GM19455 (cell line): ENCODE measurements around the gene APBA1.
A peak's percentile ranks its signal among the peaks of the same experiment; 100 is the strongest.

Experiments used
- ATAC-seq: cut with Tn5 transposase; IDR thresholded peaks from one replicate; pipeline ENCODE4 v1.9.1; 2021; ENCODE audit not compliant: unreplicated experiment

APBA1 gene

DNA sequence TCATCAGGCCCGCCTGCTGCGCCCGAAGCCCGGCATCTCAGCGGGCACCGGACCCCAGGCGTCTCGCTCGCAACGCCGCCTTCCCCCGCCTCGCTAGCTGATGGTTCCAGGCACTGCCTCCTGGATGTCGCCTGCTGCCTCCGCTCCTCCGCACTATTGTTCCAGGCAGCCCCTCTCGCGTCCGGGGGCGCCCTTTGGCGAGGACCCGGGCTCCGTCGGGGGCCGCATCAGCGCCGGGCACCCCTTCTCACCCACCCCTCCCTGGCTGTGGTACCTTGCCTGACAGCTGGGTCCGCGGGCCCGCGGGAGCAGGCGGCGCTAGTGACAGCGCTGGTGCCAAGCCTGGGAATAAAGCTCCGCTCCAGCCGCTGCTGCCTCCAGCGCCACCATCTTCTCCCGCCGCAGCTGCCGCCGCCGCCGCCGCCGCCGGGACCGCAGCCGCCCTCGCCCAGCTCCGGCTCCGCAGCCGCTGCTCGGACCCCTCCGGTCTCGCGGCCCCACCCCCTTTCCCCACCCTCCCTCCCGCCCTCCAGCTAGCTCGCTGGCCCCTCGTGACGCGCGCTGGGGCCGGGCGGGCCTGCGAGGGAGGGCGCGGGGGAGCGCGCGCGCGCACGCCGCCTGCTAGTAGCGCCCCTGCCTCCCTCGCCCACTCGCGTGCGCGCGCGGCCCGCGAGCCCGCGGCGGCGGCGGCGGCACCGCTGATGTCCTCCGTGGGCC is at the start of gene APBA1:
TSS of gene APBA1 (minus strand) at position 493 of the 717 bp plus-strand sequence.
- peak; percentile 38 for ATAC-seq

- ATAC-seq = no peak
Observed at GRCh38 chr9:69719983-69720382, 47.8 kb upstream of the APBA1 start.

DNA sequence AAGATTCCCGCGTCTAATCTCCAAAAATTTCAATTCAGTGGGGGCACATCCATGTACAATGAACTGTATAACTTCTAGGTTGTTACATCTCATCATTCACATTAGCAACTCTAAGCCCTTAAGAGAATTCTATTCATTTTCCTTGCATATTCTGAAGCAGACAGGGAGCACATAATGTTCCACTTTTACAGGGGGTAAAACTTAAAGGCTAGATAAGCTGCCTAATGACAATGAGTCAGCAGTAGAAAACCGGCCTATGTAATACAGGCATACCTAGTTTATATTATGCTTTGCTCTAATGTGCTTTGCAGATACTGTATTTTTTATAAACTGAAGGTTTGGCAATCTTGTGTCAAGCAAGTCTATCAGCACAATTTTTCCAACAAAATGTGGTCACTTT is 47.2 kb upstream of the APBA1 start:
- no peak for ATAC-seq

DNA sequence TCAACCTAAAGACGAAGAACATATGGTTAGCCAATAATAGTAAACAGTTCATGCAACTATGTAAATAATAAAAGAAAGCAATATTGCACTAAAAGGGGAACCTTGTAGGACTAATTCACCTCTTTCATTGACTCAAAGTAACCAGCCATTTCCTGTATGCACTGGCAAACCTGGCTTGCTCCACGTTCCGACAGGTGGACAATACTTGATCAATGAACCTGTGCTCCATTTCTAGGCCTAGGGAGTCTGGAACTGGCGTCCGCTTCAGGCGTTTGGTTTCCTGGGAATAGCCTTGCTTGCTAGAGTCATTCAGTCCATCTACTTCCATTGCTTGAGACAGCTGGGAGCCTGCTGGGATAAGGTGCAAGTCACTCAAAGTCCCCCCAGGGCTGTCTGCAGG is 46.0 kb upstream of the APBA1 start:
- ATAC-seq = no peak

DNA sequence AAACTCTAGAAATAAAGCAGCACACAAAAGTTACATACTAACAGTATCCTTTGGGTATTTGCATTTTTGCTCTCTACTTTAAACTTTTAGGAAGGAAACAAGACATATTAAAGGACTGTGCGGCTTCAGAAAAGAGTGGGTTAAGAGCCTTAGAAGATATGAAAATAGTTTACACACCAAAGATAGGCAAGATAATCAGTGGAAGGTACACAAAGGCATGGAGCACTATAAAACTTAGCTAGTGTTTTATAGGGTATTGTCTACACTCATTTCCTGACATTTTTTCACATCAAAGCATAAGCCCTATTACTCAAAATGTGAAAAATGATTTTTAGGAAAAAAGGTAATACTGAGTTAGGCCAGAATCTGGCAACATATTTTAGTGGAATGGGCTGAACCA is 43.7 kb upstream of the APBA1 start:
- ATAC-seq = no peak

- ATAC-seq = no peak
Observed at GRCh38 chr9:69715096-69715495, 42.9 kb upstream of the APBA1 start.

- ATAC-seq = no peak
Observed at GRCh38 chr9:69697475-69697874, 25.3 kb upstream of the APBA1 start.

DNA sequence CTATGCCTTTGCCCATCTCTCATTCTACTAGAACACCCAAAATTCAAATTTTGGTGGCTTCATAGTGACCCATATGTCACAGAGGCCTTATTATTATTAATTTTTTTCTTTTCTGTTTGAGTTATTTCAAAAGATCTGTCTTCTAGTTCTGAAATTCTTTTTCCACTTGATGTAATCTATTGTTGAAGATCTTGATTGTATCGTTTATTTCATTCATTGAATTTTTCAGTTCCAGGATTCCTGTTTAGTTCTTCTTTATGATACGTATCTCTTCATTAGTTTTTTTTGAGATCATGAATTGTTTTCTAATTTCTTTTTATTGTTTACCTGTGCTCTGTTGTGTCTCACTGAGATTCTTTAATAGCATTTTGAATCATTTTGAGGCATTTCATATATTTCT is 24.6 kb upstream of the APBA1 start:
- ATAC-seq = no peak

DNA sequence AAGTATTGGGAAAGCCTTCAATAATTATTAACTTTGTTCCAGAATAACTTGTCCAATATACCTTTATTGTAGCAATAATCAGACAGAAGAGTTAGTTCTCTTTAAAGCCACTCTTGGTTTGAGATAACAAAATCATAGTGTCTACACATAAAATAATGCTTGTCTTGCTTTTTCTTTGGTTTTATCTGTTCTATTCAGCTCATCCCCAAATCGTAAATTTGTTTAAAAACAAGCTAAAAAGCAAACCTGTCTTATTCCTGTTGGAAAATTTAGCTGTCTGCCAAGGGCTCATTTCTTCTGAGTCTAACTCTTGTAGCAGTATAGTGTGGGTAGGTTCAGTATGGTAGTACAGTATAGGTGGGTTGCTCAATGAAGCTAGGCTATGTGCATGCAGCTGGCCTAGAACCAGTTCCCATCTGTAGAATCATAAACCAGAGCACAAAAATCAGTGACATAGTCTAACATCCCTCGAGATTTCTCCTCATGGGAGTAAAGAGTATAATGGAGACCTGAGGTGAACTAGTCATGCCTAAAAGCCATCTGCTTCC is 17.9 kb upstream of the APBA1 start:
- ATAC-seq = no peak

GRCh38 chr9:69683927-69684326 is 11.8 kb upstream of the APBA1 start:
- no peak for ATAC-seq

DNA sequence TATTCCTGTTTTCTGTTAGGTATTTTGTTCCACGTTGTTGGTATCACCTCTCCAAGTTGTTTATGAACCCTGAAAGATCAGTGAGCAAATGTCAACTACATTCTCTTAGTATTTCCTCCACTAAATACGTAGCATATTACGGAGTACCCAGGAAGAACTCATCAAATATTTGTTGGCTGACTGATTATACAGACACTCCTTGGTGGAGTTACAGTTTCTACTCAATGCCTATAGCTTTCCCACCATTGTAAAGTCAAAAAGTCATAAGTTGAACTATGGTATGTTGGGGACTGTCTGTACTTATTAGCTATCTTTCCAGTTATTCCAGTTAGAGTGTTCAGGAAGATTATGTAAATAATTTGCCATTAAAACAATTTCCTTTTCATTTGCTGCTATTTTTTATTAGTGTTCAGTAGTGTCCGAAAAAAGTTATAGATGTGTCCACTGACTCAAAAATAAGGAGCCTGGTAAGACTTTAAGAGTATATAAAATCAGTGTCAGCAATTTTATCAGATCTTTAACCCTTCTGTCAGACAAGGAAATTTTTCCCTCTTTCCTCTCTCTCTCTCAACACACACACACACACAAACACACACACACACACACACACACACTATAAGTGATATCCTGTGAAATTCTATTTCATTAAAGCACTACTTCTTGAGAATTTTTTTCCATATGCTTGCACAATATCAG is 6.8 kb upstream of the APBA1 start:
- no peak for ATAC-seq

DNA sequence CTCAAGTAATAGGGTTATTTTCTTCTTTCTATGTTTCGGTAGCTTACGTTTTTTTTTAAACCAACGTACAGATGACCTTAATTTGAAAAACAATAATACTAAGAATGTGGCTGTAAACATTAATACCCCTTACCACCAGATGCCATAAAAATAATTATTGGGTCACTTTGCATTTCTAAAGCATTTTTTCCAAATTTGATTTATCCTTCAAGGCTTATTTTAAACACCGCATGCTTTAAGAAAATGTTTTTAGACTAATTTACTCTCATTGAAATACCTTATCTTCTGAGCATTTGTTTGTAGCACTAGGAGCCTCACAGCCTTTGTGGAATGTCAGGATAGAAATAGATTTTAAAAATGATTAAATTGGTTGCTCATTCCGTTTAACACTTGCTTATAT is 5.8 kb upstream of the APBA1 start:
- no peak for ATAC-seq

GRCh38 chr9:69675563-69675962 is 3.4 kb upstream of the APBA1 start:
- no peak for ATAC-seq

GRCh38 chr9:69674716-69675438 is 2.7 kb upstream of the APBA1 start:
- ATAC-seq = no peak

DNA sequence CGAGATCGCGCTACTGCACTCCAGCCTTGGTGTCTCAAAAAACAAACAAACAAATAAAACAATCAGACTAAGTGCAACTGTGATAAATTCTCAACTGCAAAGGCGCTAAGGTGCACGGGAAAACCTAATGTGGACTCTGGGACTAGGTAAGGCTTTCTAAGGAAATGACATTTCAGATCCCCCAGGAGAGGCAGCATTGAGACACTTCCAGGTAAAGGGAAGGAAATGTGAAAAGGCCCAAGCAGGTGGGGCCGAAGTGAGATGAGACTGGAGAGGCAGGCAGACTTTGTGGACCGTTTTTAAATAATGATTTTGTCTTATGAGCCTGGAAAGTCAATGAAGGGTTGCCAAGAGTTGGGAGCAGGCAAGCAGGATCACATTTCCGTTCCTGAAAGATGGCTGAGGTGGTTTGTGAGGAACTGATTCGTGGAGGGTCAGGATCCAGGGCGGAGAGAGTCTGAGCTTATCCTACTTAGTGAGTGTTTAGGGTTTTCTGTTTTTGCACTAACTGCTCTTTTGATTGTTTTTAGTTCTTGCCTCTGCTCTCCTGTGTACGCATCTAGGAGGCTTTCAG is 2.0 kb upstream of the APBA1 start:
- no peak for ATAC-seq

DNA sequence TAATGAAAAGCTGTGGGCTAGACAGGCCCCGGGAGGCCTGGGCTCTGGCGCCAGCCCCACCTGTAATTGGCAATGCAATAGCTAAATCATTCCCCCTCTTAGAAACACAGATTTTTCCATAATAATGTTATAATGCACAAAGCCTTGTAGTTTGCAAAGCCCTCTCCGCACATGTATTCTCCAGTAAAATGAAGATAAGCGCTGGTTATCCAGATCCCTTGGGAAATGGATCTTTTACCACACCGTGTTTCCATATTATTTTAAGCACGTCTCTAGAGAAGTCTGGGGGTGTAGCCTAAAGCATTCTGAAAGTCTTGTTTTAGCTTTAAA is 1.1 kb upstream of the APBA1 start:
- no peak for ATAC-seq

DNA sequence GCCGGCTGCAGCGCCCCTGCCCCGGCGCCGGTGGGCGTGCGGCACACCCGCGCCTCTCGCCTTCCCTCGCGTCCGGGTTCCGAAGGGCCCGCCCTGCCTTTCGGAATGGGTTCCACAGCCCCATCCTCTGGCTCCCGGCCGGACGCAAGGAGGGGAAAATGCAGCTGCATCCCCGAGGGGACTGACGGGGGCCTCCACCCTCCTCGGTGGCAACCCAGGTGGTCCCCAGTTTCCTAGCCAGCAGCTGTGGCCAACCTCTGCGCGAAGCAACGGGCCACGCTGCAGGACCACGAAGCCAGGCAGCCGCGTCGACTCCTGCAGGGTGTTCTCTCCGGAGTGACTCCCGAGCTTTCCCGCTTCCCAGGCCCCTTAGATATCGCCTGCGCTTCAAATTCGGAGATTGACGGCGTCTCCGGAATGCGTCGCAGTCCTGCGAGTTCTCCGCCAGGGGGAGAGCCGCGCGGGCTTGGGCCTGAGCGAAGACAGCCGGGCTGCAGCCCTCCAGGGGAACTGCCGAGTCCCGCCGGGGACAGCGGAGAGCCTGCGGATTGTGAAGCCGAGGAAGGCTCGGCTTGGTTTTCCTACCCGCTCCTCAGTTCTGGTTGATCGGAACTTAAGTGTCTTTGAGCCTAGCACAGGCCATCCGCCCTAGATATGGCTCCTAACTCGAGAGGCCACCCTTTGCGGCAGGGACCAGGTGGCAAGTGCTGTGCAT is 582 bp upstream of the APBA1 start:
- ATAC-seq = peak; percentile 86

DNA sequence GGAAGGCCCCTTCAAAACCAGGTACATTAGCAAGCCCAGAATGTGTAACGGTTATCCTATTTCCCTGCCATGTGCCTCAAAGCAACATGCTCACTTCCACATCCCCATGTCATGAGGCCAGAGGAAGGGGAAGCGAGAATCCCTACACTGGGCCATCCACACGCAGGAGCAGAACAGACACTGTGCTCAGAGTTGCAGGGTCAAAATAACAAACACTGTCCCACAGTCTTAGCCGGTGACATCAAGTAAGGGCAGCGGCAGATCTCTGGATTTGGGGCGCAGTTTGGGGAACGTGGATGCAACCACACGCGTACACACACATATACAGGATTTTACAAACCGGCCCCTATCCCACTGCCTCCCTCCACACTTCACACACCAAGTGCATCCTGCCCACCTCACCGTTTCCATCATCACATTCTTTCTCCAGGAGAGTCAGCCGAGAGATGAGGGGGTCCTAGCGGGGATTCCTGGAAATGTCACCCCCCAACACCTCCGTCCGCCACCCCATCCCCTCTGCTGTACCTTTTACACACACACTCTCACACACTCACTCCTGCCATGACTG is 776 bp downstream of the APBA1 start:
- no peak for ATAC-seq

- ATAC-seq = no peak
Observed at GRCh38 chr9:69667306-69667705, 4.9 kb downstream of the APBA1 start.

DNA sequence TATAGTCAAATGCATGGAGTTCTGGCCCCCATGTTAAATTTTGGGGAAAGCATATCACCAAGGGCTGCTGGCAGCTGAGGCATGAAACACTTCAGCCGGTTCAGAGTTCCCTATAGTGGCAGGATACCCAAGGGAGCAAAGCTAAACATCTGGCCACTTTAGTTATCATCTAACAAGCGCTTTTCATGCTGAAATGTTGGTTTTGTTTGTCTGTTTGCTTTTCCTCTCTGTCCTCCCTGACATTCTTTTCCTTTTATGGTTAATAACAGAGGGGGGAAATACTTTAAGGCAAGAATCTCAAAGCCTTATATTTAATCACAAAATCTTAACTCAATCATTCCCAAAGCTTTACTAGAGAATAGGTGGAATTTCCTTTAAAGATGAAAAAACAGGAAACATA is 11.9 kb downstream of the APBA1 start:
- no peak for ATAC-seq
